ENCODE measurements around the gene PTPN7. TPM values are rescaled to one million over a fixed set of nuclear protein-coding genes. Genes with fewer than 3 reads are reported as not detected.

The PTPN7 gene
- total and polyA plus RNA-seq, 10 of the 15 experiments (the other 5 are each of a cell fraction or from before 2014, with no cell fraction given) = 7.9 to 117 (median 102) TPM

DNA sequence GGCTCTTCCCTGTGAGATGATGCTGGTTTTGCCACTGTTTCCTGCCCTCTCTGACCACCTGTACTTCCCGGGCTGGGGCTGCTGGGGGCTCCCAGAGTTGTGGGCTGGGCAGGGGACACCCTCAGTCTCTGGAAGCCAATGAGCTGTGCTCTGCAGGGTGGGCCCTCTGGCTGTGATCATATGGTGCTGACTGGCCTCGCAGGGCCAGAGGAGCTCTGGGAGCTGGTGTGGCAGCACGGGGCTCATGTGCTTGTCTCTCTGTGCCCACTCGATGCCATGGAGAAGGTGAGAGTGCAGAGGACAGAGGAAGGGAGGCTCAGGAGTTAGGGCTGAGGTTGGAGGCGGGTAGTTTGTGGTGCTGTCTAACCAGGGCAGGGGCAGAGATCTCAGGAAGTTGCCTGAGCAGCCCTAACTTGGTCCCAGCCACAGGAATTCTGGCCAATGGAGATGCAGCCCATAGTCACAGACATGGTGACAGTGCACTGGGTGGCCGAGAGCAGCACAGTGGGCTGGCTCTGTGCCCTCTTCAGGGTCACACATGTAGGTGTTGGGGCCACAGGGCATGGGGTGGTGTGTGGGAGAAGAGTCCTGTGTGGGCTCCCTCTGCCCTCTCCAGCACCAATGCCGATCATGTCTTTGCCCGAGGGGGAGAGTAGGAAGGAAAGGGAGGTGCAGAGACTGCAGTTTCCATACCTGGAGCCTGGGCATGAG lies 27.4 kb upstream of the PTPN7 start:
- in situ Hi-C loops (cut with MboI) = loop anchor here (5.0 kb wide), 1 partner anchor 124 kb away; no protein-coding TSS in a partner anchor
- Histone ChIP-seq H3K27ac (ENCODE audit: control insufficient read depth, insufficient read depth) (no peak overlapping the region), H2AFZ (ENCODE audit: control insufficient read depth, low read depth, low read length) (no peak overlapping the region), H4K20me1 (ENCODE audit: control insufficient read depth, insufficient read depth) (no peaks in the 10 kb centered on the region), H3K36me3 (ENCODE audit: control insufficient read depth in 2 of 2, insufficient read depth in 2 of 2, low read length in 1 of 2) (no peaks in the 10 kb centered on the region), H3K27me3 (replicated peaks in 1 of 2; ENCODE audit: control insufficient read depth in 2 of 2, insufficient read depth in 2 of 2, low read length in 1 of 2) (peaks cover 0 to 1% of the 10 kb centered on the region in 2 experiments; a peak in 1 of 4 replicates), H3K4me2 (ENCODE audit: control insufficient read depth, insufficient read depth) (no peak overlapping the region), H3K4me1 (ENCODE audit: control insufficient read depth, insufficient read depth, low read length) (no peaks in the 10 kb centered on the region), H3K9me3 (replicated peaks; ENCODE audit: control insufficient read depth, insufficient read depth, low read length) (no peaks in the 10 kb centered on the region), H3K4me3 (no peak overlapping the region), H3K9ac (ENCODE audit: control insufficient read depth, insufficient read depth, low read length) (no peak overlapping the region), H3K79me2 (ENCODE audit: control insufficient read depth, insufficient read depth, low read length) (no peaks in the 10 kb centered on the region)
- ChIA-PET CTCF (interaction anchor here (1.4 to 12.4 kb wide), 10 partner anchors 8 to 532 kb away, joined by 4 to 171 read pairs (median 10); partner anchors contain the start of gene PTPN7), RAD21 (ENCODE audit: unreplicated experiment) (interaction anchor here (0.7 to 2.1 kb wide), 4 partner anchors 12 to 110 kb away, joined by 3 to 10 read pairs (median 6); no protein-coding TSS in a partner anchor), POLR2A (no interaction called here), SMC1A (ENCODE audit: uncharacterized antibody, unreplicated experiment) (interaction anchor here (1.0 to 2.9 kb wide), 6 partner anchors 26 to 129 kb away, joined by 3 to 11 read pairs (median 3); no protein-coding TSS in a partner anchor)
- WGBS (ENCODE audit: insufficient coverage, insufficient replicate concordance, low lambda C conversion rate, missing lambda C conversion rate) = 16% methylated on average over 8 of the region's 8 CpGs
- ATAC-seq (no peak), FAIRE-seq (no peak), DNase-seq (ENCODE audit: low read depth, low spot score) (no peak)
- TF ChIP-seq WRNIP1 (IDR thresholded peaks at IDR 0.05; ENCODE audit: borderline replicate concordance, low read depth, low read length) = no peak
- TF ChIP-seq, protein P1, sequence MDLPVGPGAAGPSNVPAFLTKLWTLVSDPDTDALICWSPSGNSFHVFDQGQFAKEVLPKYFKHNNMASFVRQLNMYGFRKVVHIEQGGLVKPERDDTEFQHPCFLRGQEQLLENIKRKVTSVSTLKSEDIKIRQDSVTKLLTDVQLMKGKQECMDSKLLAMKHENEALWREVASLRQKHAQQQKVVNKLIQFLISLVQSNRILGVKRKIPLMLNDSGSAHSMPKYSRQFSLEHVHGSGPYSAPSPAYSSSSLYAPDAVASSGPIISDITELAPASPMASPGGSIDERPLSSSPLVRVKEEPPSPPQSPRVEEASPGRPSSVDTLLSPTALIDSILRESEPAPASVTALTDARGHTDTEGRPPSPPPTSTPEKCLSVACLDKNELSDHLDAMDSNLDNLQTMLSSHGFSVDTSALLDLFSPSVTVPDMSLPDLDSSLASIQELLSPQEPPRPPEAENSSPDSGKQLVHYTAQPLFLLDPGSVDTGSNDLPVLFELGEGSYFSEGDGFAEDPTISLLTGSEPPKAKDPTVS (IDR thresholded peaks at IDR 0.05; ENCODE audit: low read depth, low read length) = no peak
- no TSS peak for BruUV-seq (replicated peaks)
- intact Hi-C loops (cut with micrococcal nuclease; ENCODE audit: unreplicated experiment) = loop anchor here (1.0 kb wide), 1 partner anchor 127 kb away; no protein-coding TSS in a partner anchor
